GM19240 (cell line): ENCODE data around the gene RAB6B.

Source experiments
- DNase-seq: peaks from one replicate; pipeline ENCODE4 v3.0.0; 2011; ENCODE audit warnings: low spot score; ENCODE audit not compliant: insufficient read length

The RAB6B gene

GRCh38 chr3:133860519-133860918, 35.2 kb downstream of the RAB6B start:
- no peak for DNase-seq

- no peak for DNase-seq
These were observed 36.1 kb downstream of the RAB6B start for GRCh38 chr3:133859381-133860234.

DNA sequence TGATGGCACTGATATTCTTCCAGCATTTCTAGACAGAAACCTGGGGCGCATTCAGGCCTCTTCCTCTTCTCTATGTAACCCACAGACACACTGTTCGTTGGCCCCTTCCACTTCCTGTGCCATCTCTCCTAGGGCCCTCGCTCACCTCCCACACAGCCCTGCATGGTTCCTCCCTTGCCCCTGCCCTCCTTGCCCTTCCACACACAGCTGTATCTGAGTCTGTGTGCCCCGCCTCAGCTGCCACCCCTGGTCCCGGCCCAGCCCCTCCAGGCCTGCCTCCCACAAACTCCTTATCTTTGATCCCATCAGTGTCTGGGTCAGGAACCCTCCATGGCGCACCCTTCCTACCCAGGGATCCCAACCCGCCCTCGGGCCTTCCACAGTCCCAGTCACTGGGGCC, 37.9 kb downstream of the RAB6B start:
- DNase-seq = no peak

- no peak for DNase-seq
These were observed 39.4 kb downstream of the RAB6B start for GRCh38 chr3:133856316-133856715.

GRCh38 chr3:133855772-133856171, 39.9 kb downstream of the RAB6B start:
- no peak for DNase-seq

- no peak for DNase-seq
These were observed 40.7 kb downstream of the RAB6B start for GRCh38 chr3:133855002-133855370.

GRCh38 chr3:133854264-133855001, 41.2 kb downstream of the RAB6B start:
- no peak for DNase-seq

GRCh38 chr3:133853925-133854227, 41.8 kb downstream of the RAB6B start:
- DNase-seq = no peak

DNA sequence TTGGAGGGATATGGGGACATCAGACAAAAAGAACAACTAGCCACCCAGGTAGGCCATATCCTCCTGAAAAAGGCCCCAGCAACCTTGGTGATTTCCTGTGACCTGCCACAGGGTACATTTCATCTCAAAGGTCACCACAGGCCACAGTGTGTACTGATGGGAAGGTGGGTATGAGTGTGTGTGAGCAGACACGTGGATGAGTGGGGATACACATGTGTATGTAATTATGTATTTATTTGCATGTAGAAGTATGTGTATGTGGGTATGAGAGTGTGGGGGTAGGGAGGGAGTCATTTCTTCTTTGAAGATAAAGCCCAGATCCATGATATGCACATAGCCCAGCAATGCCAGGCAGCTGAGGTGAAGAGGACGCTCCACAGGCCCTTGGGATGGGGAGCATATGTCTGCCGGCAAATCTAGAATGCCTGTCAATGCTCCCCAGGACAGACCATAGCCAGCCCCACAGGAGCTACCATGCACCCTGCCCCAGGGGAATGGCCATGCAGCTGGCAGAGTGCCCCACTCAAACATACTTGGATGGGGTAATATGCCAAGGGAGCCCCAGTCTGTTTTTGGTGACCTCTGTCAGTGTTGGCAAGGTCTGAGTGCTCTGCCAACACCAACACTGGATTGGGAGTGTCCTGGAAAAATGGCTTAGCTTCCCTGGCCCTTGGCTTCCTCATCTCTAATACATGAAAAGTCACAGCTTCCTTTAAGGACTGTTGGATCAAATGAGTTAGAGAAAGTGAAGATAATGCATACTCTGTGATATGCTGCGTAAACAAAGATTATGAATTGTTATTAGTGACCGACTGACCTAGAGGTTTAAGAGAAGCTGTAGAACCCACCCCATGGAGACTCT, 42.4 kb downstream of the RAB6B start:
- DNase-seq = no peak

DNA sequence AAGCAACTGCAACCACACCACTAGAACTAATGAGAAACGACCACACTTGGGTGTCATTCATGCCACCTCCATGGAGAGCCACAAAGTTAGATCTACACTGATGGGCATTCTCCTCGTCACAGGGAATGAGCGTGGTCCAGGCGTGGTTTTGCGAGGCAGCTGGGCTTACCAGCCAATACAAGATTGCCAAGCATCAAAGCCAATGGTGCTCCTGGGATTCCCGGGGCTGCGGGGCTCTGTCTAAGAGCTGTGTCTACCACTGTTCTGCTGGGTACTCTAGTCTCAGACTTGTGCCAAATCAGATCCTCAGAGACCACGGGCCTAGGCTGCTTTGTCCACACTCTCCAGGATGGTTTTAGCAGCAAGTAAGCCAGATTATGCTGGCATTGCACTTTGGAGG, 43.8 kb downstream of the RAB6B start:
- DNase-seq = no peak

GRCh38 chr3:133851266-133851906, 44.3 kb downstream of the RAB6B start:
- DNase-seq = no peak

DNA sequence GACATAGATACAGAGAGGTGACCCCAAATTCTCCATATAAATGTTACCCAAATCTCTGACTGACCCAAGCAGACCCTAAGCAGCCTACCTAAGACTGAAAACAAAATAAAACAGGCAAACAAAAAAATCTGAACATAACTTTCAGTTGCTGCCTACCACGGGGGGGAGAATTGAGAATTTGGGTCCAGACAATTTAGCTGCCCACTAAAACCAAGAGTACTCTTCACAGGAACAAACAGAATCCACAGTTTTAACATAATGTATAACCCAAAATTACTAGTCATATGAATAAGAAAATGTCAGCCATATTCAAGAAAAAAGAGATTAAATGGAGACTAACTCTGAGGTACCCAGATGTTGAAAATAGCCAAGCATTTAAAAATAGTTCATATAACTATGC, 45.6 kb downstream of the RAB6B start:
- DNase-seq = no peak

DNA sequence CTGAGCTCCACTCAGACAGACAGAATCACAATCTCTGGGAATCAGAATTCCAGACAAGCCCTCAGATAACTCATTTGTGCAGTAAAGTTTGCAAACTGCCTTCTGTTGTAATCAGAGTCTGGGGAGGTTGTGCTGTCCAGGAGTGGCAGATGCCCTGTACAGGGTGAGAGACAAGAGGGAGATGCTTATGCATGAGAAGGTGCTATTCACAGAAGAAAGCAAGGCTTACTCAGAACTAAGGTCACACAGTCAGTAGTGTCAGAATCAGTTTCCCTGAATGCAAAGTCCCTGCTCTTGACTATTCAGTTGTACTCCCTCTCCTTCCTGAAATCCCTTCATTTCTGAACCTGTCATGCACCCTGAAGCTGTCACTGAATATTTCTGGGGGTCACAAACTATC, 46.3 kb downstream of the RAB6B start:
- no peak for DNase-seq

DNA sequence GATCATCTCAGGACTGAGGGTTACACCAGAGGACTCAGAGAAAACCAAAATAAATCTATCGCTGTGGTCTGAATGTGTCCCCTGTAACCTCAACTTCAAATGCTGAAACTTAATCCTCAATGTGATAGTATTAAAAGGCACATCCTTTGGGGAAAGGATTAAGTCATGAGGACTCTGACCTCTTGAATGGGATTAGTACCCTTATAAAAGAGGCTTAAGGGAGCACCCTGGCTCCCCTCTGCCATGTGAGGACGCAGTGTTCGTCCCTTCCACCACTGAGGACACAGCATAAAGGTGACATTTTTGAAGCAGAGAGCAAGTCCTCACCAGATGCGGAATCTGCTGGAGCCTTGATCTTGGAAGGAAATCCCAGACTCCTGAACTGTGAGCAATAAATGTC, 50.6 kb downstream of the RAB6B start:
- no peak for DNase-seq

GRCh38 chr3:133843634-133844033, 52.0 kb downstream of the RAB6B start:
- no peak for DNase-seq

- no peak for DNase-seq
These were observed 53.5 kb downstream of the RAB6B start for GRCh38 chr3:133842158-133842557.

- no peak for DNase-seq
These were observed 54.5 kb downstream of the RAB6B start for GRCh38 chr3:133841196-133841595.

- DNase-seq = no peak
These were observed 54.9 kb downstream of the RAB6B start for GRCh38 chr3:133840767-133841166.

DNA sequence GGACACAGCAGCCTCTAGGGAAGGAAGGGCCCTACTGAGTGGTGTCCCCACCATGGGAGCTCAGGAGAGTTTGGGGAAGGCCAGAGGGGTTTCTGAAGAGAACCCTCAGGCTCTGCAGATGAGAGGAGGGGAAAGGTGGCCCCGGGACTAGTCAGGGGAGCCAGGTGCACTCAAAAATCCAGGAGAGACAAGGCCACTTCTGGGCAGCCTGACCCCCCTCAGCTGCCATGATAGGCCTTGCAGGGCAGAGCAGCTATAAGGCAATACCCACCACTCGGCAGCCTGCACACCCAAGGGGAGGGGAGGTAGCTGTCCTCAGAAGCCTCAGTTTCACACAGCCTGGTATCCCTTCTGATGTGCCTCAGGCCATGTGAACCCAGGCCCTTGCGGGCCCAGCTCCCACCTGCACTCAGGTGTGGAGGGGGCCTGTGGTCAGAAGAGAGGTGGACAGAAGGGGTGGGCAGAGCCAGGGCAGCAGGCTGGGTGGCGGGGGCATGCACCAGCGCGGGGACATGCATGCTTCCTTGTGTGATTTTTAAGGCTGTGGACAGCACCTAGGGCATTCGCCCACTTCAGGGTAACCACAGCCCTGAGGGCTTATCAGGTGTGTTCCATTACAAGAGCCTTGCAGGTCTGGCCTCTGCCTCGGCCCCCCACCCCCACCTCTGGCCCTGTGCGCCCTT, 55.5 kb downstream of the RAB6B start:
- DNase-seq = no peak

DNA sequence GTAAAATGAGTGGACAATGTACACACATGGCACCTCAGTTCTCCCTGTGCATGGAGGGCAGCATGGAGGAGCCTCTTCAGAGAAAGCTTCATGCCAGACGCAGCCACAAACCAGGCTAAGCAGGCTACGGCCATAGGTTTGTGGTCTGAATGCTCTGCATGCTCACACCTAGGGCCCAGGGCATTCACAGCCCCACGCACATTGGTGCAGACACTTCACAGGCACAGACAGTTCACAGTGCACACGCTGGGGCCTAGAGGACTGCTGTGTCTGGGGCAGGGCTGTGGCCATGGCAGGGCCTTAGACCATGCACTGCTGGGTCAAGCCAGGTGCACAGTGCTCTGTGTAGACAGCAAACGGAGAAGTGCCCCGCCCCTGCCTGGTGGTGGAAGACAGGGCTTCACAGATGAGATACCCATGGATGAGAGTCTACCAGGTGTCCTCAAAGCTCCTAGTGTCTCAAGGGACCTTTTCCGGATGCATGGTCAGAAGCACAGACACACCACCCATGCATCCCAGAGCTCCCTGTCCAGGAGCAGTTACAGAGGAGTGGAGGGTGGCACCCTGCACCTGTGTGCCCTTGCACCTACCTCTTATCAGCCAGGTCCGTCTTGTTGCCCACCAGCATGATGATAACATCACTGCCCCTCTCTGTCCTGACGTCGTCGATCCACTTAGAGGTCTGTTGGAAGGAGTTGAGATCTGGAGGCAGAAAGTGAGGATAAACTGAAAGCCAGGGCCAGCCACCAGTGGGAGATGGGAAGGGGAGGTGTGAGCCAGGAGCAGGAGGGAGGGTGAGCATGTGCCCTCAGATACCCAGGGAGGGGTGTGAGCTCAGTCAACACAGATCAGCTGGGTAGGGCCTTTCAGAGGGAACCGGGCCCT, 56.5 kb downstream of the RAB6B start:
- no peak for DNase-seq
